K562 treated with DMSO at 1 percent for 24 hours (cell line): Measurements from ENCODE around the gene LGSN. TPM values are rescaled to one million over a fixed set of nuclear protein-coding genes. Genes with fewer than 3 reads are reported as not detected.

Experiments
- total RNA-seq: library from RNA; unstranded; fragments of 300-600 nt; gene quantifications from 2 replicates; pipeline ENCODE4 v1.2.3, GENCODE V29; 2022; ENCODE audit warnings: low read depth; ENCODE audit not compliant: insufficient read depth

LGSN gene
- 0.10 and 1.3 TPM in 2 replicates for total RNA-seq

GRCh38 chr6:63319939-63320338 is at the start of gene LGSN:
Gene LGSN (minus strand): TSS chr6:63319983. CDS start chr6:63319943, 40 bp downstream.

Other genes with a start within 250 kb of the LGSN start
- not detected in 2 replicates for gene FKBP1C, start 108.5 kb downstream of the LGSN start, total RNA-seq